HepG2 (cell line): ENCODE data around the gene AHSP. TPM values are rescaled to one million over a fixed set of nuclear protein-coding genes. Genes with fewer than 3 reads are reported as not detected.

Experiments used
- GFI1 ChIP-seq: sonication (generic); formaldehyde crosslinking; IDR thresholded peaks from 2 replicates; pipeline ENCODE4 v1.5.0; 2020; ENCODE audit warnings: missing genetic modification reagents, mild to moderate bottlenecking, borderline replicate concordance
- HHEX ChIP-seq: IDR thresholded peaks from 2 replicates; pipeline ENCODE4 v1.6.1; 2016; ENCODE audit warnings: control low read depth
- NCOA2 ChIP-seq: sonication (generic); formaldehyde crosslinking; IDR thresholded peaks from 2 replicates; pipeline ENCODE4 v1.8.0; 2022; ENCODE audit warnings: inconsistent platforms
- SMC3 ChIP-seq: IDR thresholded peaks from 2 replicates; pipeline ENCODE4 v1.6.1; 2011; ENCODE audit warnings: low read length, improper control_type of control experiment
- ZNF367 ChIP-seq: sonication (generic); formaldehyde crosslinking; IDR thresholded peaks from 2 replicates; pipeline ENCODE4 v1.4.0; 2020; ENCODE audit warnings: missing genetic modification reagents, borderline replicate concordance
- ZNF567 ChIP-seq: sonication (generic); formaldehyde crosslinking; IDR thresholded peaks from 2 replicates; pipeline ENCODE4 v1.8.1; 2023; ENCODE audit warnings: mild to moderate bottlenecking, missing genetic modification reagents, borderline replicate concordance
- polyA plus RNA-seq, 8 experiments: library from polyadenylated mRNA; depleted of rRNA in 3 of 8; stranded (reverse) in 7 of 8; unstranded in 1 of 8; fragments of >200 nt; fragmentation: Illumina TruSeq in 4 of 8; extraction: Trizol in 4 of 8; gene quantifications; 2 replicates each; pipeline versions ENCODE4 v1.2.1 to v1.2.3, GENCODE V29; 2011 to 2016; ENCODE audit warnings: low read depth in 4 of 8, missing spikeins in 1 of 8, mixed read lengths in 1 of 8; ENCODE audit not compliant: insufficient read depth in 1 of 8
- total RNA-seq, 5 experiments: library from RNA; depleted of rRNA; stranded (reverse); fragments of >200 nt; fragmentation: Illumina TruSeq; extraction: Trizol; gene quantifications; 2 replicates each; pipeline ENCODE4 v1.2.3, GENCODE V29; 2016; ENCODE audit warnings: low read depth in 1 of 5
- TF ChIP-seq, protein P1 (sequence below): IDR thresholded peaks from 2 replicates; pipeline ENCODE4 v1.6.1; 2016; ENCODE audit warnings: low read depth, missing genetic modification reagents, missing compliant biosample characterization
- TF ChIP-seq, protein P2 (sequence below): sonication (generic); formaldehyde crosslinking; IDR thresholded peaks from 2 replicates; pipeline ENCODE4; 2020; ENCODE audit warnings: missing genetic modification reagents, mild to moderate bottlenecking, borderline replicate concordance
- TF ChIP-seq, protein P3 (sequence below): sonication (generic); formaldehyde crosslinking; IDR thresholded peaks from 2 replicates; pipeline ENCODE4 v1.8.0; 2022; ENCODE audit warnings: missing genetic modification reagents, mild to moderate bottlenecking, borderline replicate concordance
- TF ChIP-seq, protein P4 (sequence below): sonication (generic); formaldehyde crosslinking; IDR thresholded peaks from 2 replicates; pipeline ENCODE4 v1.5.0; 2020; ENCODE audit warnings: missing genetic modification reagents
- TF ChIP-seq, protein P5 (sequence below): sonication (generic); formaldehyde crosslinking; IDR thresholded peaks from 2 replicates; pipeline ENCODE4 v1.5.0; 2020; ENCODE audit warnings: mild to moderate bottlenecking, missing genetic modification reagents, borderline replicate concordance
- TF ChIP-seq, protein P6 (sequence below): fragments of 450-650 bp; IDR thresholded peaks from 2 replicates; pipeline ENCODE4 v1.6.1; 2017

AHSP gene
- total and polyA plus RNA-seq, 2 of the 13 experiments (the other 11 are each of a cell fraction or from before 2014, with no cell fraction given): not detected

DNA sequence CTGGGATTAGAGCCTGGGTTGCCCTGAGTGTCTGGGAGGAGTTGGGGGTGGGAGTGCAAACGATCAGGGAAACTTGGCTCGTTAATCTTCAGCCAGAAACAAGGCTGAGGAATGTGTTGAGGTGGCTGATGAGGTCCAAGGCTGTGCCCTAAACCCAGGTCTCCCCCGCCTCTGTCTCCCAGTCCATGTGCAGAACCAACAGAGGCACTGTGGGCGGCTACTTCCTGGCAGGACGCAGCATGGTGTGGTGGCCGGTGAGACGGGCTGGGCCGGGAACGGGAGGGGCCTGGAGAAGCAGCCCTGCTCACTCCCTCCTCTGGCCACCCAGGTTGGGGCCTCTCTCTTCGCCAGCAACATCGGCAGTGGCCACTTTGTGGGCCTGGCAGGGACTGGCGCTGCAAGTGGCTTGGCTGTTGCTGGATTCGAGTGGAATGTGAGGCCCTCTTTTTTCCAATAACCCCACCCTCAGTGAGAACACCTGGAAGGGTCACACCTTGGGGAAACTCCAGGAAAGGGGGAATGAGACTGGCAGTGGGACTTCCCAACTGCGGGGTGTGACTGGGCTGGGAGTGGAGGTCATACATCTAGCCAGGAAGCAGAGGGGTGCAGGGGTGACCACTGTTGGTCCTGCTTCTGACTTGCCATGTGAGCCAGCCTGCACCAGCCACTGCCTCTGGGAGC is 43.1 kb upstream of the AHSP start (continued):
- TF ChIP-seq, protein P1, sequence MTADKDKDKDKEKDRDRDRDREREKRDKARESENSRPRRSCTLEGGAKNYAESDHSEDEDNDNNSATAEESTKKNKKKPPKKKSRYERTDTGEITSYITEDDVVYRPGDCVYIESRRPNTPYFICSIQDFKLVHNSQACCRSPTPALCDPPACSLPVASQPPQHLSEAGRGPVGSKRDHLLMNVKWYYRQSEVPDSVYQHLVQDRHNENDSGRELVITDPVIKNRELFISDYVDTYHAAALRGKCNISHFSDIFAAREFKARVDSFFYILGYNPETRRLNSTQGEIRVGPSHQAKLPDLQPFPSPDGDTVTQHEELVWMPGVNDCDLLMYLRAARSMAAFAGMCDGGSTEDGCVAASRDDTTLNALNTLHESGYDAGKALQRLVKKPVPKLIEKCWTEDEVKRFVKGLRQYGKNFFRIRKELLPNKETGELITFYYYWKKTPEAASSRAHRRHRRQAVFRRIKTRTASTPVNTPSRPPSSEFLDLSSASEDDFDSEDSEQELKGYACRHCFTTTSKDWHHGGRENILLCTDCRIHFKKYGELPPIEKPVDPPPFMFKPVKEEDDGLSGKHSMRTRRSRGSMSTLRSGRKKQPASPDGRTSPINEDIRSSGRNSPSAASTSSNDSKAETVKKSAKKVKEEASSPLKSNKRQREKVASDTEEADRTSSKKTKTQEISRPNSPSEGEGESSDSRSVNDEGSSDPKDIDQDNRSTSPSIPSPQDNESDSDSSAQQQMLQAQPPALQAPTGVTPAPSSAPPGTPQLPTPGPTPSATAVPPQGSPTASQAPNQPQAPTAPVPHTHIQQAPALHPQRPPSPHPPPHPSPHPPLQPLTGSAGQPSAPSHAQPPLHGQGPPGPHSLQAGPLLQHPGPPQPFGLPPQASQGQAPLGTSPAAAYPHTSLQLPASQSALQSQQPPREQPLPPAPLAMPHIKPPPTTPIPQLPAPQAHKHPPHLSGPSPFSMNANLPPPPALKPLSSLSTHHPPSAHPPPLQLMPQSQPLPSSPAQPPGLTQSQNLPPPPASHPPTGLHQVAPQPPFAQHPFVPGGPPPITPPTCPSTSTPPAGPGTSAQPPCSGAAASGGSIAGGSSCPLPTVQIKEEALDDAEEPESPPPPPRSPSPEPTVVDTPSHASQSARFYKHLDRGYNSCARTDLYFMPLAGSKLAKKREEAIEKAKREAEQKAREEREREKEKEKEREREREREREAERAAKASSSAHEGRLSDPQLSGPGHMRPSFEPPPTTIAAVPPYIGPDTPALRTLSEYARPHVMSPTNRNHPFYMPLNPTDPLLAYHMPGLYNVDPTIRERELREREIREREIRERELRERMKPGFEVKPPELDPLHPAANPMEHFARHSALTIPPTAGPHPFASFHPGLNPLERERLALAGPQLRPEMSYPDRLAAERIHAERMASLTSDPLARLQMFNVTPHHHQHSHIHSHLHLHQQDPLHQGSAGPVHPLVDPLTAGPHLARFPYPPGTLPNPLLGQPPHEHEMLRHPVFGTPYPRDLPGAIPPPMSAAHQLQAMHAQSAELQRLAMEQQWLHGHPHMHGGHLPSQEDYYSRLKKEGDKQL: 0 out of 2 replicates have a peak, but pooled peaks have one; percentile 29
- TF ChIP-seq HHEX (no peak), NCOA2 (CRISPR knock-in tag) (peak; percentile 50; the same call in 1 of the 2 replicates), ZNF367 (CRISPR knock-in tag) (no peak), GFI1 (CRISPR knock-in tag) (no peak), SMC3 (no peak), ZNF567 (no peak)
- TF ChIP-seq, protein P2, sequence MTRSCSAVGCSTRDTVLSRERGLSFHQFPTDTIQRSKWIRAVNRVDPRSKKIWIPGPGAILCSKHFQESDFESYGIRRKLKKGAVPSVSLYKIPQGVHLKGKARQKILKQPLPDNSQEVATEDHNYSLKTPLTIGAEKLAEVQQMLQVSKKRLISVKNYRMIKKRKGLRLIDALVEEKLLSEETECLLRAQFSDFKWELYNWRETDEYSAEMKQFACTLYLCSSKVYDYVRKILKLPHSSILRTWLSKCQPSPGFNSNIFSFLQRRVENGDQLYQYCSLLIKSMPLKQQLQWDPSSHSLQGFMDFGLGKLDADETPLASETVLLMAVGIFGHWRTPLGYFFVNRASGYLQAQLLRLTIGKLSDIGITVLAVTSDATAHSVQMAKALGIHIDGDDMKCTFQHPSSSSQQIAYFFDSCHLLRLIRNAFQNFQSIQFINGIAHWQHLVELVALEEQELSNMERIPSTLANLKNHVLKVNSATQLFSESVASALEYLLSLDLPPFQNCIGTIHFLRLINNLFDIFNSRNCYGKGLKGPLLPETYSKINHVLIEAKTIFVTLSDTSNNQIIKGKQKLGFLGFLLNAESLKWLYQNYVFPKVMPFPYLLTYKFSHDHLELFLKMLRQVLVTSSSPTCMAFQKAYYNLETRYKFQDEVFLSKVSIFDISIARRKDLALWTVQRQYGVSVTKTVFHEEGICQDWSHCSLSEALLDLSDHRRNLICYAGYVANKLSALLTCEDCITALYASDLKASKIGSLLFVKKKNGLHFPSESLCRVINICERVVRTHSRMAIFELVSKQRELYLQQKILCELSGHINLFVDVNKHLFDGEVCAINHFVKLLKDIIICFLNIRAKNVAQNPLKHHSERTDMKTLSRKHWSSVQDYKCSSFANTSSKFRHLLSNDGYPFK (CRISPR knock-in tag): peak; percentile 70; the same call in 1 of the 2 replicates
- TF ChIP-seq, protein P3, sequence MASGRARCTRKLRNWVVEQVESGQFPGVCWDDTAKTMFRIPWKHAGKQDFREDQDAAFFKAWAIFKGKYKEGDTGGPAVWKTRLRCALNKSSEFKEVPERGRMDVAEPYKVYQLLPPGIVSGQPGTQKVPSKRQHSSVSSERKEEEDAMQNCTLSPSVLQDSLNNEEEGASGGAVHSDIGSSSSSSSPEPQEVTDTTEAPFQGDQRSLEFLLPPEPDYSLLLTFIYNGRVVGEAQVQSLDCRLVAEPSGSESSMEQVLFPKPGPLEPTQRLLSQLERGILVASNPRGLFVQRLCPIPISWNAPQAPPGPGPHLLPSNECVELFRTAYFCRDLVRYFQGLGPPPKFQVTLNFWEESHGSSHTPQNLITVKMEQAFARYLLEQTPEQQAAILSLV (CRISPR knock-in tag): no peak
- TF ChIP-seq, protein P4, sequence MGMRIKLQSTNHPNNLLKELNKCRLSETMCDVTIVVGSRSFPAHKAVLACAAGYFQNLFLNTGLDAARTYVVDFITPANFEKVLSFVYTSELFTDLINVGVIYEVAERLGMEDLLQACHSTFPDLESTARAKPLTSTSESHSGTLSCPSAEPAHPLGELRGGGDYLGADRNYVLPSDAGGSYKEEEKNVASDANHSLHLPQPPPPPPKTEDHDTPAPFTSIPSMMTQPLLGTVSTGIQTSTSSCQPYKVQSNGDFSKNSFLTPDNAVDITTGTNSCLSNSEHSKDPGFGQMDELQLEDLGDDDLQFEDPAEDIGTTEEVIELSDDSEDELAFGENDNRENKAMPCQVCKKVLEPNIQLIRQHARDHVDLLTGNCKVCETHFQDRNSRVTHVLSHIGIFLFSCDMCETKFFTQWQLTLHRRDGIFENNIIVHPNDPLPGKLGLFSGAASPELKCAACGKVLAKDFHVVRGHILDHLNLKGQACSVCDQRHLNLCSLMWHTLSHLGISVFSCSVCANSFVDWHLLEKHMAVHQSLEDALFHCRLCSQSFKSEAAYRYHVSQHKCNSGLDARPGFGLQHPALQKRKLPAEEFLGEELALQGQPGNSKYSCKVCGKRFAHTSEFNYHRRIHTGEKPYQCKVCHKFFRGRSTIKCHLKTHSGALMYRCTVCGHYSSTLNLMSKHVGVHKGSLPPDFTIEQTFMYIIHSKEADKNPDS (CRISPR knock-in tag): no peak
- TF ChIP-seq, protein P5, sequence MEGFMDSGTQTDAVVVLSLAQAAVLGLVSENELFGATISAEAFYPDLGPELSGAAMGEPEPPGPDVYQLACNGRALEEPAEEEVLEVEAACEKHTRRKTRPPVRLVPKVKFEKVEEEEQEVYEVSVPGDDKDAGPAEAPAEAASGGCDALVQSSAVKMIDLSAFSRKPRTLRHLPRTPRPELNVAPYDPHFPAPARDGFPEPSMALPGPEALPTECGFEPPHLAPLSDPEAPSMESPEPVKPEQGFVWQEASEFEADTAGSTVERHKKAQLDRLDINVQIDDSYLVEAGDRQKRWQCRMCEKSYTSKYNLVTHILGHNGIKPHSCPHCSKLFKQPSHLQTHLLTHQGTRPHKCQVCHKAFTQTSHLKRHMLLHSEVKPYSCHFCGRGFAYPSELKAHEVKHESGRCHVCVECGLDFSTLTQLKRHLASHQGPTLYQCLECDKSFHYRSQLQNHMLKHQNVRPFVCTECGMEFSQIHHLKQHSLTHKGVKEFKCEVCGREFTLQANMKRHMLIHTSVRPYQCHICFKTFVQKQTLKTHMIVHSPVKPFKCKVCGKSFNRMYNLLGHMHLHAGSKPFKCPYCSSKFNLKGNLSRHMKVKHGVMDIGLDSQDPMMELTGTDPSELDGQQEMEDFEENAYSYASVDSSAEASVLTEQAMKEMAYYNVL: no peak
- TF ChIP-seq, protein P6, sequence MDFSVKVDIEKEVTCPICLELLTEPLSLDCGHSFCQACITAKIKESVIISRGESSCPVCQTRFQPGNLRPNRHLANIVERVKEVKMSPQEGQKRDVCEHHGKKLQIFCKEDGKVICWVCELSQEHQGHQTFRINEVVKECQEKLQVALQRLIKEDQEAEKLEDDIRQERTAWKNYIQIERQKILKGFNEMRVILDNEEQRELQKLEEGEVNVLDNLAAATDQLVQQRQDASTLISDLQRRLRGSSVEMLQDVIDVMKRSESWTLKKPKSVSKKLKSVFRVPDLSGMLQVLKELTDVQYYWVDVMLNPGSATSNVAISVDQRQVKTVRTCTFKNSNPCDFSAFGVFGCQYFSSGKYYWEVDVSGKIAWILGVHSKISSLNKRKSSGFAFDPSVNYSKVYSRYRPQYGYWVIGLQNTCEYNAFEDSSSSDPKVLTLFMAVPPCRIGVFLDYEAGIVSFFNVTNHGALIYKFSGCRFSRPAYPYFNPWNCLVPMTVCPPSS: no peak
